ENCODE results near the gene SKOR1.

The SKOR1 gene, protein sequence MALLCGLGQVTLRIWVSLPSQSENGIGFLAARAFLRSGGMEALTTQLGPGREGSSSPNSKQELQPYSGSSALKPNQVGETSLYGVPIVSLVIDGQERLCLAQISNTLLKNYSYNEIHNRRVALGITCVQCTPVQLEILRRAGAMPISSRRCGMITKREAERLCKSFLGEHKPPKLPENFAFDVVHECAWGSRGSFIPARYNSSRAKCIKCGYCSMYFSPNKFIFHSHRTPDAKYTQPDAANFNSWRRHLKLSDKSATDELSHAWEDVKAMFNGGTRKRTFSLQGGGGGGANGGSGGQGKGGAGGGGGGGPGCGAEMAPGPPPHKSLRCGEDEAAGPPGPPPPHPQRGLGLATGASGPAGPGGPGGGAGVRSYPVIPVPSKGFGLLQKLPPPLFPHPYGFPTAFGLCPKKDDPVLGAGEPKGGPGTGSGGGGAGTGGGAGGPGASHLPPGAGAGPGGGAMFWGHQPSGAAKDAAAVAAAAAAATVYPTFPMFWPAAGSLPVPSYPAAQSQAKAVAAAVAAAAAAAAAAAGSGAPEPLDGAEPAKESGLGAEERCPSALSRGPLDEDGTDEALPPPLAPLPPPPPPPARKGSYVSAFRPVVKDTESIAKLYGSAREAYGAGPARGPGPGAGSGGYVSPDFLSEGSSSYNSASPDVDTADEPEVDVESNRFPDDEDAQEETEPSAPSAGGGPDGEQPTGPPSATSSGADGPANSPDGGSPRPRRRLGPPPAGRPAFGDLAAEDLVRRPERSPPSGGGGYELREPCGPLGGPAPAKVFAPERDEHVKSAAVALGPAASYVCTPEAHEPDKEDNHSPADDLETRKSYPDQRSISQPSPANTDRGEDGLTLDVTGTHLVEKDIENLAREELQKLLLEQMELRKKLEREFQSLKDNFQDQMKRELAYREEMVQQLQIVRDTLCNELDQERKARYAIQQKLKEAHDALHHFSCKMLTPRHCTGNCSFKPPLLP

DNA sequence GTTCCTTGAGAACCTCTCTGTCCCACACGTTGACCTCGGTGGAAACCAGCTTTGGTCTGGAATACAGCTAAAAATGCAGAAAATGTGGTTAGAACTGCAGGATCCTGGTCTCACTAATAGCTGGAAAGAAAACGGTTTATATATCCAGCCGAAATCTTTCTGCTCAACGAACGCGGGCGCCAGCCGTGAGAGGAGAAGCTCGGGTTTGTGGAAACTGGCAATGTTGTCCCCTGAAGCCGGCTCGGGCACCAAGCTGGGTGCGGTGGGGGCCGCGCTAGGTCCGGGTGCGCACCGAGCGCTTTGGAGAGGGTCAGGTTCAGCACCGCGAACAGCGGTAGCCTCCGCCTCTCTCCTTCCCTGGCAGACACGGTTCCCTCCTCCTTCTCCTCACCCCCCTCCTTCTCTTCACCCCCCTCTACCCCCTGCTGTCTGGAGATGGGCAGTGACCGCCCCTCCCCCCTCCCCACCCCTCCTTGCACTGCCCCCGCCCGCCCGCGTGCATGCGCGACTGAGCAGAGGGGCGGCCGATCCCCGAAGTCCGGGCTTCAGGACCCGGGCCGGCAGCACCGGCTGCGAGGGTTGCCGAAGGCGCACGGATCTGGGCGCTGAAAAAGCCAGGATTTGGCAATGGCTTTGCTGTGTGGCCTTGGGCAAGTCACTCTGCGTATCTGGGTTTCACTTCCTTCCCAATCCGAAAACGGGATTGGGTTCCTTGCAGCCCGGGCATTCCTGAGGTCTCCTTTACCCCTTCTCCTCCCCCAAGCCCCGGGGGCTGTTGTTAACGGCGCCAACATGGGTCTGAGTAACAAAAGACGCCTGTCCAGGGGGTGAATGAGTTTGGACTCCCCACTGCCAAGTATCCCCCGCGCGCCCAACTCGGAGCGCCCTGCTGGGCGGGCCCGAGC is at the start of gene SKOR1:
SKOR1 (plus strand) TSS at position 534 of the 905 bp plus-strand sequence; CDS start at position 628, 94 bp downstream.
- DNase-seq (ENCODE audit: low spot score) = no peak

DNA sequence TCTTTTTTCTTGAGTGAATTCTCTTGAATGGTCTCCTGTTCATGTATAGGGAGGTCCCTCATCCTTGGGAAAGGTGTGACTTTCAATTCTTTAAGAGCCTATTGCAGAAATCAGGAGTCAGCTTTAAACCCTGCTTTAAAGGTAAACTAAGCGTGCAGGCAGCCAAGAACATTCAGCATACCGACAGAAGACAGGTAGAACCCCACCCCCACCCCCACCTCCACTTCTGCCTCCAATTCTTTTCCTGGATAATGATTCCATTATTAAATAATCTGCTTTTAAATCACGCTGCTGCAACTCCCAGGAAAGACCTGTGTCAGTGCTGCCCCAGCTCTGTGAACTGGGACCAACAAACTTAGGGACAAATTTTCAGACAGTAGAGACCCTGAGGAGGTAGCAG is 49.3 kb upstream of the SKOR1 start:
- DNase-seq (ENCODE audit: low spot score) = no peak

DNA sequence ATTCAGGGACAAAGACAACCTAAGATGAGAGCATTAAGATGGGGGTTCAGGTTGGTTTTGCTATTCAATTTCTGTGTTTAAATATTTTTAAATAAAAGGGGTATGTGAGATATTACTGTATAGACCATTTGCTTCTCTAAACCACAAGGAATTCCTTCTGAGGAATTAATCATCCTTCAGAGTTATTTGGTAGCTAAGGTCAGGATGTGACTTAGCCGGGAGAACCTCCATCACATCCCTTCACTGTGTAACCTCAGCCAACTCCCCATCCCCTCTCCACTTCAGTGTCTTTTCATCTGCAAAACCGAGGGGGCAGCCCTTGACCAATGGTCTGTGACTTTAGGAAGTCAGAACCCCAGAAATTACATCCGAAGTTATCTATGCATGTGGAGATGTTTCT is 48.7 kb upstream of the SKOR1 start:
- no peak for DNase-seq (ENCODE audit: low spot score)

DNA sequence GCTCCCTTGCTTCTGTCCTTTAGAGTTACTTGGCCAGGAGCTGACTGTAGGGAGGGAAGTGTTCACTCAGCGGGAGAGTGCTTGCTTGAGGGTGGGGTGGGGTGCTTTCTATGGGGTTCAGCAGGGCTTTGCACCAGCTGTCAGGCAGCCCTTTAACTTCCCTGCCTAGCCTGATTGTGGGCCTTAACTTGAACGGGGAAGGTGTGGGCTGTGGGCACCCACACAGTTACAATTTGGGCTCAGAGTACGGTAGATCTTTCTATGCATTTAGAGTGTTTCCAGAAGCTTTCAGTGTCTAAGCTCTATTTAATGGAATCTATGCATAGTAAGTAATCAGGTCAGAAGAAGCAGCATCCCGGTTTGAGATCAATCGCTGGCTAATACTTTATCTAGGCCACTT is 48.2 kb upstream of the SKOR1 start:
- no peak for DNase-seq (ENCODE audit: low spot score)

DNA sequence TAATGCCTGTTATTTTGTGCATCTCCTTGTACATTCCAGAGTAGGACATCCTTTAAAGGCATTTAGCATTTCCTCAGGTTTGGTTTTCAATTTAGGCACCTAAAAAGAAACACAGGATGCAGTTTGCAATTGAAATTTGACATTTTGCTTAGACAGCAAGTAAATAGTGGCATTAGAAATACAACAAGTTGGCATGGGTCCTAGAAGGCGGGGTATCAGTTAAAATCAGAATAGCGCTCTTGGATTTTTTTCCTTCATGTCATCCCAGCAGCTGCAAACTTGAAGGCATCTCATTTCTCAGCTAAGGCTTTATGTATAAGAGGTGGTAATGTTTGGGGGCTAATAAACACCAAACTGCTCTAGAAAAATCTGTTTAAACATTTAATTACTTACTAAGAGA is 47.5 kb upstream of the SKOR1 start:
- DNase-seq (ENCODE audit: low spot score) = no peak

DNA sequence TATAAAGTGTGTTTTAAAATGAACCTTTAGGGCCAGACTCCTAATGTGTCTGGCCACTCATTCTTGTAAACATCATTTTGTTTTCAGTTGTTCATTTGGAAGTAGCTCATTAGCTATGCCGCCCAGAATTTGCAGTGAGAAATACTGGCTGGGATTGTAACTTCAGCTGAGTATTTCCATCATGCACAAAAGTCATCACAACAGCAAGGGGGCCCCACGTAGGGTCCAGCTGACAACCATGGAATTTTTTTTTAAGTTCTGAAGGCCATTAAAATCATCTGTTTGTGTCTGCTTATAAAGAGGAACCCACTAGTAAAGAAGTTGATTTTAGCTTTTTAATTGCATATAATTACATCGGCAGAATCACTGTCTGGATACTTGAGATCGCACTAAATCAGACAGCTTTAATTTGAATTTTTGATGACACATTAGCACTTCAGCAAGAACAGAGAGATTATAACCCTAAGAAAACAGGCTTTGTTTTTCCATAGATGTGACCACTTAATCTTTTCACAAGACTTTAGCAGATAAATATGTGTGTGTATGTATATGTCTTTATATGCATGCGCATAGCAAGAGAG is 46.3 kb upstream of the SKOR1 start:
- DNase-seq (ENCODE audit: low spot score) = no peak

DNA sequence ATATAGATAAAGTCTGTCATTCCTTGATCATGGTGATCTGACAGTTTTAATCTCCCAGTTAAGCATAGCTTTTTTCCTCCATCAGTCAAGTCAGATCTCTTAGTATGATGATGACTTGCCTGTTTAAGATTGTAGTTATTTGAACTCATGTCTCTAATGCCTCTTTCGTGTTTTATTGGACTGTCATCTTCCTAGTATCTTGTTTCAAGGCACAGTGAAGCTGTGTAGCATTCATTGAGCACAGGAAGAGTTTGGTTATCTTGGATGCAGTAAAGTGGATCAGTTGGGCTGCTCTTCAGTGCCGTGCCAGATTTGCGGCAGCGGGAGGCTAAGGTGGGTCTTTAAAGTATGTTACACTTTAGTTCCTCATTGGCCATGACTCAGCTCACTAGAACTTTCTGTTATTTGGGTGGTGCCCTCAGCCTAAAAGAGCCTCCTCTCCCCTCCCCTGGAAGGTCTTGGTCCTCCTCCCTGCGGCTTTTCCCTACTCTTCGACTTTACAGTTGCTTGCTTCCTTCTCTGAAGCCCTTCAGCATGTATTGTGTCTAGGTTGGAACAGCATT is 45.7 kb upstream of the SKOR1 start:
- DNase-seq (ENCODE audit: low spot score) = no peak

DNA sequence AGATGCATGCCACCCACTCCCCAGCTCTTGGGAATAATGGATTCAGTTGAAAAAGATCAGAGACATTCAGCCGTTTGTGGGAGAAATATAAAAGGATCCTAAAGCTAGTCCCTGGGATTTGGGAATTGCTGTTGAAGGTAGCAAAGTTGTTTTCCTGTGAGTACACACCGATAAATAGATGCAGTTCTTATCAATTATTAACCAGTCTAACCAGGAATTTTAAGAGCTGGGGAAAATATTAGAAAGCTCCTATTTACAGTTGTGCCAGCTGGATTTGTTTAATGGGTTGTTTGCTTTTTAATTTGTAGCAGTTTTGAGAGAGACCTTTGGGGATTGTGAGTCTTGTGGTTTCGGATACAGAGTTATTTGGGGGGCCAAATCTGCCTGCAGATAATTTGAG is 44.2 kb upstream of the SKOR1 start:
- DNase-seq (ENCODE audit: low spot score) = no peak

DNA sequence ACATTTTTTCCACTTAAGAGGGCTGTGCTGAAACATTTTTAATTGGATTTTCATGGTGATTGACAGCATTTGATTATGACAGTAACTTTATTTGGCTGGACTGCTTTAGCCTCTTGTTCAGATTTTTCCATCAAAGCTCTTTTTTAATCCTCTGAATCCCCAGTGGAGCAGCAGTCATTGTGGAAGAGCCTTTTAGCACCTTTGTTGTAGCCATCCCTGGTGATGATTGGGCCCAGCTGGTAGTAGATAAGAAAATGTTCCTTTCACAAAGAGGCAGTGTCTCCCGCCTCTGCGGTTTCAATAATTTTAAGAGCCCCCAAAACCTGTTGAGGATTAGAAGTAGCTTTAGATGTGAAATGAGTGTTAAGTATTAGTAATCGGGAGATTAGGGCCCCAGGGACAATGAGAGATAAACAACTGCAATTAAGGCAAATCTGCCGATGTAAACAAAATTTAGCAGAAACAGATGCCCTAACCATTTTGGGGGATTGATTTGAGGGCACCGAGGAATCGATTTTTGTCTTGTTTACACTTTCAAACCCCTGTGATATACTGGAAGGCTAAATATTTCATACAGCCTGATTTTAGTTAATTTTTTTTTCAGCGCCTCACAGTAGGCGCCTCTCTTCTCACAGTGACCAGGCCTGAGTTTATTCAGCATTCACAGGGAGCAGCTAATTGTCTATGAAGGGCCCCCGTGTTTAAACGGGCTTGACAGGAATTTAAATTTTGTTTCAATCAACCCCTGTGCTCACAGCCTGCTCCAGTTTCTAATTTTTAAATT is 43.2 kb upstream of the SKOR1 start:
- DNase-seq (ENCODE audit: low spot score) = no peak

DNA sequence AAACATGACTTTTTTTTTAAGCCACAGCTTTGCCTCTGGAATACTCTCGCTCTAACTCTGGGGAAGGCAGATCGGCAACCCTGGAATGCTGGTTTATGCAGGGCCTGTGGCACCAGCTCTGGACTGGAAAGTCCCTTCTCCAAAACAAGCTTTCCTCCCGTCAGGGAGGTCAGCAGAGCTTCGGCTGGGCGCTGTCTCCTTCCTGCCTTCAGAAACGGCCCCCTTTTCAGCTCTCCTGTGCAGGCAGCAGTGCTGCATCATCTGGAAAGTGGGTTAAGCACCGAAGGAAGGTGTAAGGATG is 42.7 kb upstream of the SKOR1 start:
- DNase-seq (ENCODE audit: low spot score) = no peak

DNA sequence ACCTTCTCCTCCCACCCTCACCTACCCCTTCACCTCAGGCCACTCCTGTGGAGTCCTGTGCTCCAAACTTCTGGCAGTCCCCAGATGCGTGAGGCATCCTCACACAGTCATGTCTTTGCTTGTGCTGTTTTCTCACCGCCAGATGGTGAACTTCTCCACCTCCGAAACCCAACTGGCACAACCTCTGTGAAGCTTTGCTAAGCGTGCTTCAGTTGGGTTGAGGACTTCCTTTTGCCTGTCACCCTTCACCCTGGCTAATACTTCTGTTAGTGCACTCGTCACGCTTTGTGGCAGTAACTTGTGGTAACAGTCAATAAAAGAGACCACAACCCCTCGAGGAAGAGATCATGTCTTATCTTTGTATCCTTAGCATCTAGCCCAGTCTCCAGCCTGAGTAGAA is 42.0 kb upstream of the SKOR1 start:
- no peak for DNase-seq (ENCODE audit: low spot score)

DNA sequence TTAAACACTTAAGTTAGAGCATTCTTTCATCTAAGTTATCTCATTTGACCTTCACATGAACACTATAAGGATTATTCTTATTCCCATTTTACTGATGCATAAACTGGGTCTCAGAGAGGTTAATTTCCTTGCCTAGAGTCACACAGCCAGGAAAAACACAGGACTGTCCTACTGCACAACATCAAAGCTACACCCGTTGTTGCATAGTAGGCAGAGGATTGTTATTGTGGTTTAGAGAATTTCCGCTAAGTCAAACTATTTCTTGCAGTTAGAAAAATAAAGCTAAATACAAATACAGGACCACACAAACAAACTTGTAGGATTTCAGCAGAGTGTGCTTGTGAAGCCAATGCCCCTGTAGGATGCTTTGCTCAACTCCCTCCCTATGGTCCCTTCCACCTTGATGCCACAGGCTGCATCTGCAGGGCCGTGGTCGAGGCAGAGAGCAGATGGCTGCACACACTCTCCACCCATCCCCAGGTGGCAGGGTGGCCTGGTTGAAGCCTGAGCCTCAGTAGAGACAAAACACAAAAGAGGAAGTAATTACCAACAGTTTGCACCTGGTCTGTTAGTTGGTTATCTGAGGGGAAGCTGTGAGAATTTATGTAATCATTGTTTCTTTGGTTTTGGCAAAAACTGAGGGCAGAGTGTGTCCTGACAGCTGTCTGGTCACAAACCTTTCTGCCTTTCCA is 41.1 kb upstream of the SKOR1 start:
- no peak for DNase-seq (ENCODE audit: low spot score)

DNA sequence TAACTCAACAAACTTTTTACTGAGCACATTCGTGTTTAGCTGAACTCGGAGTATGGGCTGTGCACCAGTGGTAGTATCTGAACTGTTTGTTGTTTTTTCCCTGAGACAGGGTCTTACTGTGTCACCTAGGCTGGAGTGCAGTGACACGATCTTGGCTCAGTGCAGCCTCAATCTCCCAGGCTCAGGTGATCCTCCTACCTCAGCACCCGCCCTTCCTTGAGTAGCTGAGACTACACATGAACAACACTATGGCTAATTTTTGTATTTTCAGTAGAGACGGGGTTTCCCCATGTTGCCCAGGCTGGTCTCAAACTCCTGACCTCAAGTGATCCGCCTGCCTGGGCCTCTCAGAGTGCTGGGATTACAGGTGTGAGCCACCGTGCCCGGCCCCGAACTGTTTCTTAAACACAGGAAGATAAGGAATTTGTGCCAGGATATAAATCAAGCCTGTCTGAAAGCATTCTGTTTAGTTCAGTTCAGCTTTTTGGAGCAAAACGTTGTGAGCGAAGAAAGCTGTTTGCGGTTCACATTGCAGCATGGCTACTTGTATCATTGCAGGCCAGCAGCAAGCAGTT is 40.4 kb upstream of the SKOR1 start:
- DNase-seq (ENCODE audit: low spot score) = no peak

DNA sequence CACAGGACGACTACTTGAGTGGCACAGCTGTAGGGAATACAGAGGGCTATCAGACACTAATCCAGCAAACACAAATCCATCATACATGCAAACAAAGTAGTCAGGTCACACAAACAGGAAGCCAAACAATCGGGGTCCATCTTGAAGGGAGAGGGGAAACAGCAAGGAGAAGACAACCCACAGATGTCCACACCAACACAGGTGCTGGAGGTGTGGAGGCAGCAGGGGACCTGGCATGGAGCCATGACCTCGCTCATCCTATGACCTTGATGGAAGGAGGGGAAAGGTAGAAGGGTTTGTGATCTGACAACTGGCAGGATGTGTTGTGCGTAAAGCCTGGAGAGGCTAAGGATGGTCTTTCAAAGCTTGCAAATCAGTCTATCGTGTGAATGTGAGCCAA is 39.9 kb upstream of the SKOR1 start:
- no peak for DNase-seq (ENCODE audit: low spot score)

DNA sequence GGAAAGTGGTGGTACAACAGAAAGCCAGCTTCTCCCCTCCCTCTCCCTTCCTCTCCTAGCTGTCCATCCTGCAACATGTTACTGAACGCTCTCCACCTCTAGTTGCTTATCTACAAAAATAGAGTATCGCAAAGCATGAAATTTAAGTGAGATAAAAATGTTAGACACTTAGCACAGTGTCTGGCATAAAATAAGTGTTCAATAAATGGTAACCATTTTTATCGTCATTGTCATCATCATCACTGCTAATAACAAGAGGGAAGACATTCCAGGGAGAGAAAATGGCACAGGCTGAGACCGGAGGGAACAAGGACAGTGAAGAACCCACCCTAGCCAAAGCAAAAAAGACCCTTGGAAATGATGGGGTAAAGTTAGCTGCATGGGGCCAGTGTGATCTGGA is 38.7 kb upstream of the SKOR1 start:
- DNase-seq (ENCODE audit: low spot score) = no peak

DNA sequence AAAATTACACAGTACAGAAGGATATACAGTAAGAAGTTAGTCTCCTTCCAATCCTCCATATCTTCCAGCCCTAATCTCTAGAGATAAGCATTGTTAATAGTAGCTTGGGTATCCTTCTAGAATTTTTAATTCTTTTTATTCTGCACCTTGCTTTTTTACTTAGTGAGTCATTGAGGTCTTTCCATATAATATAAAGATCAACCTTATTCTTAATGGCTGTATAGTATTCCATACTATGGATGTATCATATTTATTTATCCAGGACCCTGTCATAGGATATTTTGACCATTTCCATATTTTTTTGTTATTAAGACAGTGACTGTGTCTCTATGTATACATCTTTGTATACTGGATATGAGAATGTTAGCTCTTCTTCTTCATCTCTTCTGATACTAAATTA is 36.3 kb upstream of the SKOR1 start:
- DNase-seq (ENCODE audit: low spot score) = no peak

DNA sequence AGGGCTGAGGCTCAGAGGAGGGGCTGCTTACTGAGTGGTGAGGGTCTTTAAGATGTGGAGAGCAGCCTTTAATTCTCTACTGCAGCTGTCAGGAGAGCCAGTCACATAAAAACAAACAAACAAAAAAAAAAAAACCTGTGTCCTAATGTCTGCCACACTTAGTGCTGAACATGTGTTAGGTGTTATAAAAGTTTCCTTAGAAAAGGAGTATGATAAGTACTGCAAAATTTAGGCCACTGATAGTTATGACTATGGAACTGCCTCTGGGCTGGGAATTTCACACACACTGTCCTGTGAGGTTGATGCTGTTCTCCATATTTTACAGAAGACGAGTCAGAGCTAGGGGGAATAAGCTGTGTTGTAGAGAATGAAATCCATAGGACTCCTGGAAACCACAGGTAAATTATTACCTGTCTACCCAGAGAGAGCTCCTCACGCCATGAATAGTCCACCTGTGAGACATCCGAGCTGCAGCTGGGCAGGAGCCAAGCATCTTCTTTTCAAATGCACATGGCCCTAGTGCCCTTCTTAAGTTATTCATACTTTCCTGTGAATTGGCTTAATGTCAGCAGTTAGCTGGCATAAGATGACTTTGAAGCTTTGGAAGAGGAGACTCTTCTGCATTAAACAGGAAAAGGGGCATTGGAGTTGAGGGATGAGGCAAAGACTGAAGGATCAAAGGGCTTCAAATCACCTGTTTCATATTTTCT is 34.5 kb upstream of the SKOR1 start:
- no peak for DNase-seq (ENCODE audit: low spot score)

DNA sequence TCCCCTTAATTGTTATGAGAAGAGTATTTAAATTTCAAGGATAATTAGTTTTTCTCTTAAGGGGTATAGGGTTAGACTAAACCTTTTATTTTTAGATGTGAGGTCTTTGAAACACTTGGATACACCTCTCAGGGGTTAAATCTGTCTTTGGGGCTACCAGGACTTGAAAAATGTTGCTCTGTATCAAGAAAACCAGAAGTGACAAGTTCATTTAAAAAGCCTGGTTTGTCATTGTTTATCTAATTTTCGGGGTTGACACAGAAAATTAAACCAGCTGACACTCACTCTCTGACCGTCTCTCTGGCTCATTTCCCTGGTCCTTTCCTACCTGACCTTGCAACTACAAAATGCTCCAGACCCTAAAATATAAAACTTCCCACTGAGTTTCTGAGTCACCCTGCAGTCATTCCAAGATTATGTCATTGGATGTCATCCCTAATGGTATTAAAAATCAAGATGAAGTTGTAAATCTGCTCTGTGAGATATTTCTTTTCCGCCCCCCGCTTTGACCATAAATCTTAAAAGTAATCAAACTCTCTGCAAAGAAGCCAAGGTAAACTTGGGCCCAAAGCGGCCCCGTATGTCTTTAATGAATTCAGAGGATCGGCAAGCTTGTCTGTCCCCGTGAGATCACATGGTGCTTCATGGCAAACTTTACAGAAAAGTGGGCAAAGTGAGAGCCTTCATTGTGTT is 32.9 kb upstream of the SKOR1 start:
- peak; percentile 7 for DNase-seq (ENCODE audit: low spot score)

All from cerebellar cortex (tissue), 1 donor.